ENCODE results near the gene LIPK.
"Not testable (repeated sequence)": the region's sequence is repeated elsewhere in the genome, so short reads cannot be mapped to it uniquely, and the experiment has no call there.

LIPK gene

GRCh38 chr10:88721392-88721791, 15.3 kb downstream of the LIPK start:
- DNase-seq = no peak

- DNase-seq = peak; percentile 57
Observed at GRCh38 chr10:88725798-88726197, 19.7 kb downstream of the LIPK start.

GRCh38 chr10:88728107-88728763, 22.2 kb downstream of the LIPK start:
- DNase-seq = no peak

GRCh38 chr10:88730864-88731263, 24.8 kb downstream of the LIPK start:
- DNase-seq = no peak

DNA sequence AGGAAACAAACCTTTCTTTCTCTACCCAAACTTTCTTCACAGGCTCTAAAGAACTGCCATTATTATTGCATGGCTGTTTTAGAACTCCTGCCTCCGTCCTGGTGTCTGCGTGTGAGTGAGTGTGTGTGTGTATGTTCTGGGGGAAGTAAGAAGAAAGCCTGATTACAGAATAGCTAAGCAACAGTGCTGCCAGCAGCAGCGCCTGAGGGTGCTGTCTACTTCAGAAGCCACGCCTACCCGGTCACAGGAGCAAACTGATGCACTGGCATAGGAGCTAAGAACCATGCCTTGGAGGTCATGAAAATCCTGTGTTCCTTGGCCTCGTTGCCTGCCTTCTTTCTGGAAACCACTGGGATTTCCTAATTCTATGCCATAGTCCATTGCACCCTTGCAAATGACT, 25.2 kb downstream of the LIPK start:
- no peak for DNase-seq

DNA sequence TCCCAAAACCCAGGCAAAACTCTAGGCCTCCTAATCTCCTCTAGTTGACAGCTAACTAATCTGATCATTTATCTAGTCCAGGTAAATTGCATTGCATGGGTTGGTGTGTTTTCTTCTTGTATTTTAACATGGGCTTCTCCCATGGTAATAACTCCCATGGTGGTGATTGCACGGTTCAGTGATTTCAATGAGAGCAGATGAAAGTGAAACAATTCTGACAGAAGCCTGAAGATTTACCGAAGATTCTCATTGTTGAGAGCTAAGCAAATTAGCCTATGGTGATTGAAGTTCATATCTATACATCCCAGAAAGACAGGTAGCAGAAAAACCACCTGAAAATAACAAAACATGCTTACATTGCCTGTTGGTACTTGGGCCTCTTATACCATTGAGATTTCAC, 27.2 kb downstream of the LIPK start:
- no peak for DNase-seq

GRCh38 chr10:88735661-88736060, 29.6 kb downstream of the LIPK start:
- no peak for DNase-seq

GRCh38 chr10:88741921-88742320, 35.9 kb downstream of the LIPK start:
- DNase-seq = not testable (repeated sequence)

- no peak for DNase-seq
Observed at GRCh38 chr10:88742448-88742847, 36.4 kb downstream of the LIPK start.

- DNase-seq = no peak
Observed at GRCh38 chr10:88744002-88744401, 38.0 kb downstream of the LIPK start.

DNA sequence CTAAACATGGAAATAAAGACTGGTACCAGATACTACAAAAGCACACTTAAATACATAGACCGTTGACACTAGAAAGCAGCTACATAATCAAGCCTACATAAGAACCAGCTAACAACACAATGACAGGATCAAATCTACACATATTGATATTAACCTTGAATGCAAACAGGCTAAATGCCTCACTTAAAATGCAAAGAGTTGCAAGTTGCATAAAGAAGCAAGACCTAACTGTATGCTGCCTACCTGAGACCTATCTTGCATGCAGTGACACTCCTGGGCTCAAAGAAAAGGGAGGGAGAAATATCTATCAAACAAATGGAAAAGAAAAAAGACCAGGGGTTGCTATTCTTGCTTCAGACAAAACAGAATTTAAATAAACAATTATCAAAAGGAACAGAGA, 39.6 kb downstream of the LIPK start:
- DNase-seq = no peak

DNA sequence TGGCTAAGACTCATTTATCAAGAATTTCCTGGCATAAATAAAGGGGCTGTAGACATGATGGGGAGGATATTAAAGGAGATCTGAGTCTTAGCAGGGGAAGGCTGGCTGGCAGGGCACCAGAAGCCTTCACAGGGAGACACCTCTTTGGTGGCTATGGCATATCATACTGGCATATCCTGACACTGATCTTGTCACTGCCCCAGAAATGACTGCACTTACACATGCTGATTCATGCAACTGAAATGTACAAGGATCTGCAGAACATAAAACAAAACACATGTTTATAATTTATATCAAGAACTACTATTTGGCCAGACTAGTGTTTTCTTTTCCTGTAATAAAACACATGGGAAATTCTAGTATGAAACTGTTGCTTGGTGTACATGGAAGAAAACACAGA, 48.2 kb downstream of the LIPK start:
- DNase-seq = no peak

- no peak for DNase-seq
Observed at GRCh38 chr10:88755753-88756152, 49.7 kb downstream of the LIPK start.

DNA sequence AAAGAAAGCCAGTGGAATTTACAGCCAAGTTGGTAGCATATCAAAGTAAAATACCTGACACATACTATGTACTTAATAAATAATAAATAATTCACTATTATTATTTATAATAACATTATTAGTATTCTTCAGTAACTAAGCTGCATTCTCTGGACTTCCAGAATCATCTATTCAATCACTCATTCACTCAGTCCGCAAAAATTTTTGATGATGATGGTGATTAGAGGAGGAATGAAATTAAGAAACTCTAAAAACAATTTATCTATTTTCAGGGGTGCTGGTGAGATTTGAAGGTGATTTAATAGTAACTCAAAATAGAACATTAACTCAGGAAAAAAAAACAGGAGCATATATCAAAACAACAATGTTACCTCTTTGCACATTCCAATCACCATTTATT, 50.6 kb downstream of the LIPK start:
- no peak for DNase-seq

DNA sequence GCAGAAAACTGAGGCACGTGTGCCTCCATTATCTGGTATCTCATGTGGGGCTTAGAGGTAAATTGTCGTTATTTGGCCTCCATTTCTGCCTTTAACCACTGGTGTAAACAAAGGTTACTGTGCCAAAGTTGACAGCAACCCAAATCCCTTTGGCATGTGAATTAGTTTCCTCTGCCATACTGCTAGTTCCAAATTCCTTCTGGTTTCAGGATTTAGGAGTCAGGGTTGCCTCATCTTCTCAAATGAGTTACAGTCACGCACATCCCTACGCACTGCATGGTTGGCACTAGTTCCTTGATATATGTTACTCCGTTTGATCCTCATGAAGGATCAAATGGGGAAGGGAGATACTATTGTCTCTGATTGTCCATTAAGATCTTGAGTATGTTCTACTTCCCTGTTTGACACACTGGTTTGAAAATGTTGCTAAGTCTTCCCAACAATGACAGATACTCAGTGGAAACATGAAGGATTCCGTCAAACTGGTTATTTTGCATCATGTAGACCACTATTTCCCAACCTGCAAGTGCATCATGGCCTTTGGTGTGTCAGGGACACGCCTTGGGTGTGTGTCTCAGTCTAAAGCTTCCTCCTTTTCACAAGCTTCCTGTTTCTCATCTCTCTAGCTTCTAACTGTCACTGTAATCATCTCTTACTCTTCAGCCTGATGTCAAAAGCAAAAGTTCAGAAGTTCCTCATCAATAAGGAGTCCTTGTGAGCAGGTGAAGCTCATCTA, 53.5 kb downstream of the LIPK start, which contains the start of gene LIPN:
Gene LIPN, plus strand, starts transcription at position 655 of the 736 bp plus-strand sequence. CDS start 1,386 bp downstream, outside the sequence.
- peak; percentile 17 for DNase-seq

GRCh38 chr10:88762906-88763305, 56.9 kb downstream of the LIPK start:
- DNase-seq = no peak

GRCh38 chr10:88763441-88763840, 57.4 kb downstream of the LIPK start:
- no peak for DNase-seq

DNA sequence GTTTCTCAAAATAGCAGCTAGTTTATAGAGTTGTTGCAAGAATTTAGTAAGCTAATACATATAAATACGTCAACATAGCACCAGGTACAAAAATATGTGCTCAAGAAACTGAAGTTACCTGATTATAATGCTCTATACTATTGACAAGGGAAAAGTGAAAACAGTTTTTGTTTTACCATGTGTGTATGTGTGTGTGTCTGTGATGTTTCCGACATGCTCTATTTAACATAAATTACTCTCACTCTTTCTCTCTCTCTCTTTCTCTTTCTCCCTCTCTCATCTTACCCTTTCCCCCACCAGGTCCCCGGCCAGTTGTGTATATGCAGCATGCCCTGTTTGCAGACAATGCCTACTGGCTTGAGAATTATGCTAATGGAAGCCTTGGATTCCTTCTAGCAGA, 58.1 kb downstream of the LIPK start:
- no peak for DNase-seq

- no peak for DNase-seq
Observed at GRCh38 chr10:88765816-88766215, 59.8 kb downstream of the LIPK start.

DNA sequence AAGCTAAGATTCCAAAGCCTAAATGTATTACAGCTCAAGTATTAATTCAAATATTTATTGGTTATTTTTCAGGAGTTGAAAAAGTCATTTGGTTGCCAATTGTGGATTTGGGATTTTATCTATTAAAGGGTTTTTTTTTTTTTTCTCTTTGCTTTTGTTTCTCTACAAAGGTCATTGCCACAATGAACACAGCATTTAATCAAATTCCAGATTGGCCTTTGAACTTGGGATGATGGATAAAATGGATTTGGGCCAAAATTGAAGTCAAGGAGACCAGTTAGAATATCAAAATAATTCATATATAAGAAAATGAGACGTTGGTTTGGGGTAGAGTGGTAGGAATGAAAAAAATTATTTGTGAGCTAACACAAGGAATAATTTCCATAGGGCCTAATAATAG, 63.3 kb downstream of the LIPK start:
- DNase-seq = no peak

DNA sequence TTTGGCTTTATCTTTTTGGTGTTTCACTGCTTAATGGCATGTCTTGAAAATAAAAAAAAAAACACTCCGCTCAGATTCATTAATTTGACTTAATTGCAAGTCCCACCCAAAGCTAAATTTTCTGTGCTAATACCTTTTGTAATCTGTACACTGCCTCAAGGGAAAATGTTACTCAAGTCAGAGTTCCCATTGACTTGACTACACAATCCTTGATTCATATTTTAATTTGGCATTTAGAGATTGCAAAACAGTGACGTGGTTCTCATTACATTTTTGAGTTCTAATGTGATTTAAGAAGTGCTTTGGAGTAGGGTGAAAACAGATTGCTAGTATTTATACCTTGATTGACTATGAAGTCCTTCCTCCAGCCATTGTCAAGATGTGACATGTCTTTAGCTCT, 75.2 kb downstream of the LIPK start:
- no peak for DNase-seq

DNA sequence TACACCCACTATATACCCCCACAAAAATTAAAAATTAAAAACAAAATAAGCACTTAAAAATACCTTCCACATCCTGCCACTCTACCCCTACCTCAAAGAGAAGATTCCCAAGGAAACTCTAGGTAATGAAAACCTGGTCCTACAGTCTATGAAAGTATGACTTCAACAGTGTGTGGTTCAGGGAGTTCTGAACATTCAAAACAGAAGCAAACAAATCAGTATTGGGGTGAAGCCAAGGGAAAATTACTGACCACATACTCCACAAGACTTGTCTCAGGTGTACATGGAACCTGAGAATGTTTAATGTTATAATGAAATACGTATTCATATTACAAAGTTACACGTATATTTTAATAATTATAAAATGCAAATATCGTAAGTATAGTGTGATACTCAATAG, 76.2 kb downstream of the LIPK start:
- DNase-seq = no peak

DNA sequence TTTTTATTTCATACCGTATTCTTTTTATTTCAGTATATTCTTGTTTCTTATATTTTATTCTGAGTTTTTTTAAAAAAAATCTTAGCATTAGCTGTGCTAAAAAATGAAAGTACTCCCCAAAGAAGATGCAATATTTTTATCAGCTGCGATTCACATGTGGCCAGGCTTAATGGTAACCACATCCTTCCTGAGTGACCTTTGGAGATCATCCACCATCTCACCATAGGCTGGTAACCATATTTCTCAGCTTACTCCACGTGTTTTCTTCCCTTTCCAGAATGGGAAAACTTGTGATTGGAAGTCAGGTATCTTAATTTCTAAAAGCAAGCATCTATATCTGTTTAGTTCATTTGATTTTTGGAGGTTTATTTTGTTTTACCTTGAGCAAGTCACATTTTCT, 77.7 kb downstream of the LIPK start:
- DNase-seq = no peak

- DNase-seq = no peak
Observed at GRCh38 chr10:88786032-88786770, 80.2 kb downstream of the LIPK start.
